Brain microvascular endothelial cell (primary cell): ENCODE data around the gene PCA3.
"Not testable (repeated sequence)": the region's sequence is repeated elsewhere in the genome, so short reads cannot be mapped to it uniquely, and the experiment has no call there.

Source experiments
- DNase-seq: peaks from one replicate; pipeline ENCODE4 v3.0.0-alpha.2; 2020
- H3K27ac ChIP-seq: fragments of 250-450 bp; sonication (Bioruptor Pico); 2 replicates; pipeline ENCODE4 v1.5.1; 2020; ENCODE audit warnings: mild to moderate bottlenecking, moderate library complexity
- H3K27me3 ChIP-seq: fragments of 250-450 bp; sonication (Bioruptor Pico); replicated peaks from 2 replicates; pipeline ENCODE4 v1.5.1; 2020; ENCODE audit warnings: mild to moderate bottlenecking
- H3K36me3 ChIP-seq: fragments of 250-450 bp; sonication (Bioruptor Pico); replicated peaks from 2 replicates; pipeline ENCODE4 v1.5.1; 2020; ENCODE audit warnings: mild to moderate bottlenecking
- H3K4me3 ChIP-seq: 2 replicates; pipeline ENCODE4 v1.5.1; 2011; ENCODE audit warnings: low read depth, mild to moderate bottlenecking, control low read depth, low read length, moderate library complexity
- in situ Hi-C: cut with HindIII; loops from 2 replicates; pipeline ENCODE4 v1.10.0; 2017; ENCODE audit warnings: low sequenced_read_pairs, low pct_ligation_motif_present
- TF ChIP-seq, protein P1 (sequence below): IDR thresholded peaks from 2 replicates; pipeline ENCODE4 v1.5.1; 2011; ENCODE audit warnings: low read depth, mild to moderate bottlenecking, moderate library complexity, low read length, control low read depth, inconsistent platforms; ENCODE audit errors: missing control alignments

PCA3 gene

DNA sequence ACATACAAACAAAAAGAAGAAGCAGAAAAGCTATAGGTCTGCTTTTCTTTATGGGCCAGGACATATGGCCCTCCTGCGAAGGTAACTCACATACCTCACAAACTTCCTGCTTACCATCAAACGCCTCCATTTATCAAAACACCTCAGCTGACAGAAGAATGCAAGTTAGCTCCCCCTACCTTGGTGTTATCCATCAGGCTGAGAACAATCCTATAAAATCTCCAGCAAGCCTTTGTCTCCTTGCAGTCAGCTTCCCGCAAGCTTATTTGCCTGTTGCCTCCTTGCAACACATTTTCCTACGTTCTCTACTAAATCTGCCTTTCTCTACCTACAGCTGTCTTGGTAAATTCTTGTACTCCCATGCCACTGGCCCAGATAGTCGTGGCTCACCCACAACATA is 22.7 kb upstream of the PCA3 start:
- TF ChIP-seq, protein P1, sequence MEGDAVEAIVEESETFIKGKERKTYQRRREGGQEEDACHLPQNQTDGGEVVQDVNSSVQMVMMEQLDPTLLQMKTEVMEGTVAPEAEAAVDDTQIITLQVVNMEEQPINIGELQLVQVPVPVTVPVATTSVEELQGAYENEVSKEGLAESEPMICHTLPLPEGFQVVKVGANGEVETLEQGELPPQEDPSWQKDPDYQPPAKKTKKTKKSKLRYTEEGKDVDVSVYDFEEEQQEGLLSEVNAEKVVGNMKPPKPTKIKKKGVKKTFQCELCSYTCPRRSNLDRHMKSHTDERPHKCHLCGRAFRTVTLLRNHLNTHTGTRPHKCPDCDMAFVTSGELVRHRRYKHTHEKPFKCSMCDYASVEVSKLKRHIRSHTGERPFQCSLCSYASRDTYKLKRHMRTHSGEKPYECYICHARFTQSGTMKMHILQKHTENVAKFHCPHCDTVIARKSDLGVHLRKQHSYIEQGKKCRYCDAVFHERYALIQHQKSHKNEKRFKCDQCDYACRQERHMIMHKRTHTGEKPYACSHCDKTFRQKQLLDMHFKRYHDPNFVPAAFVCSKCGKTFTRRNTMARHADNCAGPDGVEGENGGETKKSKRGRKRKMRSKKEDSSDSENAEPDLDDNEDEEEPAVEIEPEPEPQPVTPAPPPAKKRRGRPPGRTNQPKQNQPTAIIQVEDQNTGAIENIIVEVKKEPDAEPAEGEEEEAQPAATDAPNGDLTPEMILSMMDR = no peak
- Histone ChIP-seq H3K36me3 (no peaks in the 10 kb centered on the region), H3K27me3 (no peaks in the 10 kb centered on the region), H3K4me3 (no peak overlapping the region), H3K27ac (no peak overlapping the region)
- DNase-seq = no peak
- in situ Hi-C loops = no loop called here

DNA sequence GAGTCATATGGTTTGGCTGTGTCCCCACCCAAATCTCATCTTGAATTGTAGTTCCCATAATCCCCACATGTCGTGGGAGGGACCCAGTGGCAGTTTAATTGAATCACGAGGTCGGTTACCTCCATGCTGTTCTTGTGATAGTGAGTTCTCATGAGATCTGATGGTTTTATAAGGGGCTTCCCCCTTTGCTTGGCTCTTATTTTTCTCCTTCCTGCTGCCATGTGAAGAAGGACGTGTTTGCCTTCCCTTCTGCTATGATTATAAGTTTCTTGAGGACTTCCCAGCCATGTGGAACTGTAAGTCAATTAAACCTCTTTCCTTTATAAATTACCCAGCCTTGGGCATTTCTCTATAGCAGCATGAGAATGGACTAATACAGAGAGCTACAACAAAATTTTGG is 21.3 kb upstream of the PCA3 start:
- DNase-seq, in situ Hi-C loops, H3K4me3 ChIP-seq, H3K27me3 ChIP-seq, H3K27ac ChIP-seq, H3K36me3 ChIP-seq: not testable (repeated sequence)

DNA sequence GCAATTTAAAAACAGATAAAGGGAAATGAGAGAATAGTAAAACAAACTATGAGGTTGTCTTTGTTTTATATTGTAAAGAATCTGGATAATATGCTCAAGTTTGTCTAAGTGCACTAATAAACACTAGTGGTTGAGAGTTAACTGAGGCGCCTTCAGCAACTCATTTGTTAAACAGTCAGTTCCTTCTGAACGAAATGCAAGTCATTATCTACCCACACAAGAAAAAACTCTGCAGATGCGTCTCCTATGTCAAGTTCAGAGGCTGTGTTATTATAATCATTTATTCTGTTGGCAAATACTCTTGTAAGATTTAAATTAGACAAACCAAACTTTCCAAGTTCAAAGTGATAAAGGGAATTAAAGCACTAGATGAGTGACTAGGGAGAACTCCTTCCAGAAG is 20.3 kb upstream of the PCA3 start:
- no peak for DNase-seq
- TF ChIP-seq, protein P1 = no peak
- Histone ChIP-seq H3K36me3 (no peaks in the 10 kb centered on the region), H3K27me3 (no peaks in the 10 kb centered on the region), H3K27ac (no peak overlapping the region), H3K4me3 (no peak overlapping the region)
- in situ Hi-C loops = no loop called here

DNA sequence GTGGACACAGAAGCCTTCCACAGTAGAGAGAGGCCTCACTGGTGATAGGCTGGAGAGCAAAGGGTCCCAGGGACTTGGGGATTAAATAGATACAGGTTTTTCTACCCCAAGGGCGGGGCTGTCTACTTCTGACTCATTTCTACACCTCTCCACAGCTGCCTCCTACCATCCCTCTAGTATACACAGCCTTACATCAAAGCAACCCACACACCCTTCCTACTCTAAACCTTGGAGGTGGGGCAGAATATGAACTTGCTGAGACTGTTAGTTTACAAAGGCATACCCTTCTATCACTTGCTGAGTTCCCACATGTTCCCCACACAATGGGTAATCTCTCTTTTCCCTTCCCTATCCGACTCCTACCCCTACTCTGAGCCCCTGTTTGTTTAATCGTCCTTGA is 19.9 kb upstream of the PCA3 start:
- no peaks in the 10 kb centered on the region for H3K36me3 ChIP-seq
- no peak overlapping the region for H3K4me3 ChIP-seq
- in situ Hi-C loops = no loop called here
- DNase-seq = no peak
- TF ChIP-seq, protein P1 = no peak
- no peaks in the 10 kb centered on the region for H3K27me3 ChIP-seq
- no peak overlapping the region for H3K27ac ChIP-seq

DNA sequence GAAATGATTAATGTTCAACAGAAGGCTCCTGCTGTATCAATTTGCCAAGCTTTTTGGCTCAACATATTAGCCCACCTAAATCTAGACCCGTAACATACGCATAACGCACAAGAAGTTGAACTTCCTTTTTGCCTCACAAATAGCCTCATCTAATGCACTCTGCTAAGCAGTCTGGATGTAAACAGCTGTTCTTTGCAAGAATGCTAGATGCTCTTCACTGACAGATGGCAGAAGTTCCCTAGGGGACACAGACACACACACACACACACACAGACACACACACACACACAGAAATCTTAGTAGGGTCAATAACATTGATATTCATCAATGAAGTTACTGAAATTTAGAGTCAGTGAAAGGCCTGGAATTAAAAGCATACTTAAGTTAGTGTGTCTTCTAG is 13.2 kb upstream of the PCA3 start:
- Histone ChIP-seq H3K36me3 (no peaks in the 10 kb centered on the region), H3K27me3 (no peaks in the 10 kb centered on the region), H3K4me3 (no peak overlapping the region), H3K27ac (no peak overlapping the region)
- no peak for DNase-seq
- in situ Hi-C loops = no loop called here
- TF ChIP-seq, protein P1 = no peak

DNA sequence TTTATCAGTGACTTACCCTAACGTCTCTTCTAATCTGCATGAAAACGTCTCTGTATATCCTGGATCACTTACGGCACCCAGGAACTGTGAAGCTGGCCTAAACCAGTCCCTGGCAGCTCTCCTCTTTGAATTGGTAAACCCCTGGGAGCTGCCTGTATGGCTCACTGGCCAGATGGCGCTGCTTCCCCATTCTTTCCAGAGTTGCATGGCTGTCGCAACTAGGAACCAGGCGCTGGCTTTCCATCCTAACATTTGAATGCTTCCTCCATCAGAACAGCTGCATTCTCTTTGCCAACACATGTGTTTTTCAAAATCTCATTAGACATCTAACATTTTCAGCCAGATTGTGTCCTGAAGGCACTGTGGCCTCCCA is 8.0 kb upstream of the PCA3 start:
- in situ Hi-C loops = no loop called here
- peak; percentile 9 for DNase-seq
- Histone ChIP-seq H3K27me3 (no peaks in the 10 kb centered on the region), H3K4me3 (no peak overlapping the region), H3K27ac (no peak overlapping the region), H3K36me3 (no peaks in the 10 kb centered on the region)
- TF ChIP-seq, protein P1 = peak; percentile 42
